GM12891 (cell line): ENCODE results near the gene ROBO1.

ENCODE experiments used
- DNase-seq: peaks from one replicate; pipeline ENCODE4 v3.0.0; 2011; ENCODE audit warnings: low spot score; ENCODE audit not compliant: insufficient read length
- FAIRE-seq: peaks from 2 replicates; lab custom pipeline; 2011; peaks lifted over from hg19 to GRCh38; lab: Jason Lieb, UNC
- PAX5 ChIP-seq: IDR thresholded peaks from 2 replicates; pipeline ENCODE4 v1.6.1; 2011; ENCODE audit warnings: low read length, moderate library complexity, mild to moderate bottlenecking; ENCODE audit not compliant: insufficient read depth, severe bottlenecking
- POLR2A ChIP-seq: IDR thresholded peaks from 2 replicates; pipeline ENCODE4 v1.6.1; 2011; ENCODE audit warnings: low read depth, low read length, control low read depth
- POLR2AphosphoS5 ChIP-seq: IDR thresholded peaks from 2 replicates; pipeline ENCODE4 v1.6.1; 2011; ENCODE audit warnings: low read depth, low read length, control low read depth
- POU2F2 ChIP-seq: IDR thresholded peaks from 2 replicates; pipeline ENCODE4 v1.6.1; 2011; ENCODE audit warnings: low read depth, mild to moderate bottlenecking, control low read depth, low read length, moderate library complexity
- SPI1 ChIP-seq: IDR thresholded peaks from 2 replicates; pipeline ENCODE4 v1.6.1; 2011; ENCODE audit warnings: low read depth, low read length, control low read depth
- TAF1 ChIP-seq: IDR thresholded peaks from 2 replicates; pipeline ENCODE4 v1.6.1; 2011; ENCODE audit warnings: low read depth, low read length, control low read depth

ROBO1 gene

GRCh38 chr3:78846718-78847117, 921.1 kb downstream of the ROBO1 start:
- FAIRE-seq: no peak
- no peak for DNase-seq
- TF ChIP-seq TAF1: no peak
- no peak for TF ChIP-seq POLR2AphosphoS5
- no peak for TF ChIP-seq POU2F2
- TF ChIP-seq PAX5: no peak
- TF ChIP-seq POLR2A: no peak
- no peak for TF ChIP-seq SPI1

- TF ChIP-seq TAF1 (no peak), POLR2AphosphoS5 (no peak), SPI1 (no peak), PAX5 (no peak), POU2F2 (no peak), POLR2A (no peak)
- no peak for DNase-seq
- no peak for FAIRE-seq
Observed at GRCh38 chr3:78845605-78846004, 922.2 kb downstream of the ROBO1 start.

- TF ChIP-seq TAF1: no peak
- no peak for TF ChIP-seq POU2F2
- TF ChIP-seq POLR2AphosphoS5: no peak
- TF ChIP-seq PAX5: no peak
- no peak for TF ChIP-seq POLR2A
- TF ChIP-seq SPI1: no peak
- DNase-seq: no peak
- no peak for FAIRE-seq
Observed at GRCh38 chr3:78844307-78844706, 923.5 kb downstream of the ROBO1 start.

- TF ChIP-seq POU2F2 (no peak), SPI1 (no peak), PAX5 (no peak), POLR2A (no peak), POLR2AphosphoS5 (no peak), TAF1 (no peak)
- no peak for FAIRE-seq
- DNase-seq: no peak
Observed at GRCh38 chr3:78839693-78840092, 928.1 kb downstream of the ROBO1 start.

GRCh38 chr3:78838362-78838761, 929.4 kb downstream of the ROBO1 start:
- FAIRE-seq (peak; percentile 28), DNase-seq (no peak)
- TF ChIP-seq POLR2AphosphoS5: no peak
- no peak for TF ChIP-seq POU2F2
- TF ChIP-seq TAF1: no peak
- TF ChIP-seq PAX5: no peak
- no peak for TF ChIP-seq SPI1
- no peak for TF ChIP-seq POLR2A

- no peak for TF ChIP-seq SPI1
- no peak for TF ChIP-seq TAF1
- TF ChIP-seq PAX5: no peak
- no peak for TF ChIP-seq POLR2AphosphoS5
- no peak for TF ChIP-seq POLR2A
- no peak for TF ChIP-seq POU2F2
- FAIRE-seq: no peak
- no peak for DNase-seq
Observed at GRCh38 chr3:78834910-78835309, 932.9 kb downstream of the ROBO1 start.

GRCh38 chr3:78832785-78833204, 935.0 kb downstream of the ROBO1 start:
- no peak for FAIRE-seq
- no peak for DNase-seq
- TF ChIP-seq POLR2A (no peak), POU2F2 (no peak), SPI1 (no peak), TAF1 (no peak), PAX5 (no peak), POLR2AphosphoS5 (no peak)

- TF ChIP-seq TAF1 (no peak), PAX5 (no peak), POLR2AphosphoS5 (no peak), POLR2A (no peak), POU2F2 (no peak)
- FAIRE-seq (no peak), DNase-seq (no peak)
Observed at GRCh38 chr3:78831446-78831972, 936.3 kb downstream of the ROBO1 start.

GRCh38 chr3:78830470-78830869, 937.3 kb downstream of the ROBO1 start:
- FAIRE-seq (no peak), DNase-seq (no peak)
- TF ChIP-seq POLR2A: no peak
- TF ChIP-seq POU2F2: no peak
- TF ChIP-seq PAX5: no peak
- TF ChIP-seq POLR2AphosphoS5: no peak
- no peak for TF ChIP-seq SPI1
- no peak for TF ChIP-seq TAF1

GRCh38 chr3:78827618-78828017, 940.2 kb downstream of the ROBO1 start:
- no peak for FAIRE-seq
- TF ChIP-seq POU2F2: no peak
- no peak for TF ChIP-seq TAF1
- TF ChIP-seq SPI1: no peak
- TF ChIP-seq POLR2AphosphoS5: no peak
- no peak for TF ChIP-seq PAX5
- TF ChIP-seq POLR2A: no peak
- no peak for DNase-seq

- TF ChIP-seq SPI1 (no peak), PAX5 (no peak), POLR2A (no peak), POU2F2 (no peak), TAF1 (no peak), POLR2AphosphoS5 (no peak)
- no peak for FAIRE-seq
- DNase-seq: no peak
Observed at GRCh38 chr3:78825858-78826215, 942.0 kb downstream of the ROBO1 start.
